Naive thymus-derived CD4-positive, alpha-beta T cell (primary cell): Measurements from ENCODE around the gene NSMCE4A. TPM values are rescaled to one million over a fixed set of nuclear protein-coding genes. Genes with fewer than 3 reads are reported as not detected.
"Not testable (repeated sequence)": the region's sequence is repeated elsewhere in the genome, so short reads cannot be mapped to it uniquely, and the experiment has no call there.

Source experiments
- ATAC-seq: fragments of 150-1000 bp; cut with Tn5 transposase; 2 replicates; pipeline ENCODE4 v1.10.0; 2021; ENCODE audit warnings: mild to moderate bottlenecking, moderate library complexity
- CTCF ChIA-PET: fragments of 350-600 bp; sonication (Branson Sonifier 250); formaldehyde crosslinking; loops from one replicate; lab custom pipeline; 2021; ENCODE audit warnings: antibody characterized with exemption; lab: Charles Lee
- POLR2A ChIA-PET: fragments of 350-600 bp; sonication (Branson Sonifier 250); formaldehyde crosslinking; loops from one replicate; lab custom pipeline; 2021; ENCODE audit warnings: antibody characterized with exemption, inconsistent platforms; lab: Charles Lee
- DNase-seq, 9 donors: peaks; one replicate each; pipeline versions ENCODE4 v3.0.0 to v3.0.0-alpha.2; 2020 to 2022; ENCODE audit warnings: mixed read lengths in 1 of 9
- H3K27ac ChIP-seq: one replicate; pipeline ENCODE4 v1.7.0; 2013; ENCODE audit warnings: mild to moderate bottlenecking, low read depth, low read length, moderate library complexity
- H3K27me3 ChIP-seq, 2 donors: one replicate each; pipeline ENCODE4 v1.7.0; 2013; ENCODE audit warnings: low read length in 2 of 2, mild to moderate bottlenecking in 2 of 2, moderate library complexity in 2 of 2; ENCODE audit not compliant: control insufficient read depth in 2 of 2, insufficient read depth in 2 of 2
- H3K36me3 ChIP-seq, 3 experiments: 1 replicate in 2 of 3; 2 replicates in 1 of 3; pipeline ENCODE4 v1.7.0; 2013; ENCODE audit warnings: low read length in 3 of 3, mild to moderate bottlenecking in 3 of 3, moderate library complexity in 1 of 3; ENCODE audit not compliant: insufficient read depth in 3 of 3, control insufficient read depth in 2 of 3
- H3K4me1 ChIP-seq, 2 donors: one replicate each; pipeline ENCODE4 v1.7.0; 2013; ENCODE audit warnings: low read length in 2 of 2, mild to moderate bottlenecking in 2 of 2, moderate library complexity in 1 of 2; ENCODE audit not compliant: control insufficient read depth in 2 of 2, insufficient read depth in 2 of 2
- H3K4me3 ChIP-seq: 2 replicates; pipeline ENCODE4 v1.7.0; 2013; ENCODE audit warnings: mild to moderate bottlenecking, low read length
- H3K9me3 ChIP-seq, 3 experiments: 1 replicate in 2 of 3; 2 replicates in 1 of 3; pipeline ENCODE4 v1.7.0; 2013; ENCODE audit warnings: low read length in 3 of 3; ENCODE audit not compliant: control insufficient read depth in 2 of 3
- H3K27ac Mint-ChIP-seq, 9 donors: one replicate each; pipeline ENCODE4 v1.8.0; 2020 to 2022; ENCODE audit warnings: mixed read lengths in 9 of 9, mild to moderate bottlenecking in 8 of 9, moderate library complexity in 5 of 9, inconsistent platforms in 2 of 9
- H3K27me3 Mint-ChIP-seq, 5 donors: one replicate each; pipeline ENCODE4 v1.8.0; 2021 to 2022; ENCODE audit warnings: mixed read lengths in 5 of 5, mild to moderate bottlenecking in 1 of 5
- H3K36me3 Mint-ChIP-seq, 5 donors: one replicate each; pipeline ENCODE4 v1.8.0; 2020 to 2022; ENCODE audit warnings: mixed read lengths in 5 of 5, mild to moderate bottlenecking in 3 of 5, inconsistent platforms in 1 of 5
- H3K4me1 Mint-ChIP-seq, 7 donors: one replicate each; pipeline ENCODE4 v1.8.0; 2020 to 2022; ENCODE audit warnings: mixed read lengths in 7 of 7, mild to moderate bottlenecking in 3 of 7, inconsistent platforms in 1 of 7
- H3K4me3 Mint-ChIP-seq, 10 donors: one replicate each; pipeline ENCODE4 v1.8.0; 2020 to 2022; ENCODE audit warnings: mild to moderate bottlenecking in 10 of 10, mixed read lengths in 10 of 10, moderate library complexity in 6 of 10, inconsistent platforms in 2 of 10
- H3K9me3 Mint-ChIP-seq, 11 donors: one replicate each; pipeline ENCODE4 v1.8.0; 2020 to 2022; ENCODE audit warnings: mixed read lengths in 11 of 11, mild to moderate bottlenecking in 4 of 11, inconsistent platforms in 1 of 11, moderate library complexity in 1 of 11
- intact Hi-C, 2 donors: fragments of 100-400 bp; cut with micrococcal nuclease; formaldehyde crosslinking; loops; one replicate each; pipeline ENCODE4 v1.15.1; 2023
- polyA plus RNA-seq, 2 donors: library from polyadenylated mRNA; unstranded; fragments of 300-500 nt; fragmentation: Illumina TruSeq; gene quantifications; one replicate each; pipeline ENCODE4 v1.2.3, GENCODE V29; 2021
- total RNA-seq, 6 experiments: library from RNA in 5 of 6; stranded (reverse) in 5 of 6; gene quantifications; 1 replicate in 5 of 6; 2 replicates in 1 of 6; pipeline ENCODE4 v1.2.3 and lab custom pipeline; 2021 to 2026

Gene NSMCE4A
- total and polyA plus RNA-seq, 7 experiments from 2014 or later: 34.7 to 87.2 (median 57.0) TPM

- no peaks in the 10 kb centered on the region for H3K9me3 ChIP-seq
- H3K27me3 ChIP-seq: no peaks in the 10 kb centered on the region
- Mint-ChIP-seq H3K9me3 (peaks cover 0 to 2% (median 0%) of the 10 kb centered on the region in 11 donors), H3K4me1 (no peaks in the 10 kb centered on the region), H3K27me3 (peaks cover 0 to 23% (median 16%) of the 10 kb centered on the region in 5 donors), H3K27ac (no peak overlapping the region), H3K36me3 (no peaks in the 10 kb centered on the region), H3K4me3 (no peak overlapping the region)
- H3K4me1 ChIP-seq: no peaks in the 10 kb centered on the region
- DNase-seq (no peak), ATAC-seq (no peak)
- no peak overlapping the region for H3K27ac ChIP-seq
- H3K36me3 ChIP-seq: no peaks in the 10 kb centered on the region
- intact Hi-C loops: no loop called here
- CTCF ChIA-PET: no interaction called here
- POLR2A ChIA-PET: no interaction called here
- H3K4me3 ChIP-seq: no peak overlapping the region
Measured at GRCh38 chr10:122019414-122019975, 44.5 kb upstream of the NSMCE4A start.

GRCh38 chr10:122018951-122019413, 44.0 kb upstream of the NSMCE4A start:
- intact Hi-C loops: no loop called here
- Histone ChIP-seq H3K36me3 (no peaks in the 10 kb centered on the region), H3K9me3 (no peaks in the 10 kb centered on the region), H3K27ac (no peak overlapping the region), H3K4me1 (no peaks in the 10 kb centered on the region), H3K27me3 (no peaks in the 10 kb centered on the region), H3K4me3 (no peak overlapping the region)
- ATAC-seq (no peak), DNase-seq (no peak)
- ChIA-PET CTCF (no interaction called here), POLR2A (no interaction called here)
- peaks cover 0 to 24% (median 17%) of the 10 kb centered on the region in 5 donors for H3K27me3 Mint-ChIP-seq
- H3K27ac Mint-ChIP-seq: no peak overlapping the region
- H3K9me3 Mint-ChIP-seq: peaks cover 0 to 2% (median 0%) of the 10 kb centered on the region in 11 donors
- H3K36me3 Mint-ChIP-seq: no peaks in the 10 kb centered on the region
- H3K4me3 Mint-ChIP-seq: no peak overlapping the region
- H3K4me1 Mint-ChIP-seq: no peaks in the 10 kb centered on the region

GRCh38 chr10:122018491-122018890, 43.5 kb upstream of the NSMCE4A start:
- H3K36me3 ChIP-seq: no peaks in the 10 kb centered on the region
- no peak overlapping the region for H3K4me3 ChIP-seq
- CTCF ChIA-PET: no interaction called here
- Mint-ChIP-seq H3K27ac (no peak overlapping the region), H3K4me1 (no peaks in the 10 kb centered on the region), H3K27me3 (peaks cover 0 to 24% (median 17%) of the 10 kb centered on the region in 5 donors), H3K9me3 (peaks cover 0 to 2% (median 0%) of the 10 kb centered on the region in 11 donors), H3K4me3 (no peak overlapping the region), H3K36me3 (no peaks in the 10 kb centered on the region)
- H3K27ac ChIP-seq: no peak overlapping the region
- DNase-seq: no peak
- POLR2A ChIA-PET: no interaction called here
- H3K4me1 ChIP-seq: no peaks in the 10 kb centered on the region
- intact Hi-C loops: no loop called here
- no peaks in the 10 kb centered on the region for H3K27me3 ChIP-seq
- no peaks in the 10 kb centered on the region for H3K9me3 ChIP-seq
- ATAC-seq: no peak

- H3K27ac ChIP-seq, H3K27me3 ChIP-seq, POLR2A ChIA-PET, H3K4me1 Mint-ChIP-seq, H3K27ac Mint-ChIP-seq, H3K36me3 ChIP-seq, H3K36me3 Mint-ChIP-seq, DNase-seq, H3K4me1 ChIP-seq, H3K4me3 ChIP-seq, H3K9me3 Mint-ChIP-seq, H3K4me3 Mint-ChIP-seq, ATAC-seq, H3K9me3 ChIP-seq, intact Hi-C loops, CTCF ChIA-PET: not testable (repeated sequence)
- H3K27me3 Mint-ChIP-seq: peaks cover 0 to 26% (median 19%) of the 10 kb centered on the region in 5 donors
Measured at GRCh38 chr10:122017926-122018325, 42.9 kb upstream of the NSMCE4A start.

GRCh38 chr10:122014652-122015248, 39.7 kb upstream of the NSMCE4A start:
- Histone ChIP-seq H3K27me3 (no peaks in the 10 kb centered on the region), H3K4me1 (no peaks in the 10 kb centered on the region), H3K9me3 (no peaks in the 10 kb centered on the region), H3K36me3 (no peaks in the 10 kb centered on the region), H3K27ac (no peak overlapping the region), H3K4me3 (no peak overlapping the region)
- H3K36me3 Mint-ChIP-seq: no peaks in the 10 kb centered on the region
- ATAC-seq (no peak), DNase-seq (no peak)
- H3K4me3 Mint-ChIP-seq: no peak overlapping the region
- H3K27me3 Mint-ChIP-seq: peaks cover 7 to 35% (median 33%) of the 10 kb centered on the region in 5 donors
- H3K27ac Mint-ChIP-seq: no peak overlapping the region
- POLR2A ChIA-PET: no interaction called here
- no peaks in the 10 kb centered on the region for H3K9me3 Mint-ChIP-seq
- CTCF ChIA-PET: no interaction called here
- intact Hi-C loops: no loop called here
- H3K4me1 Mint-ChIP-seq: no peaks in the 10 kb centered on the region

GRCh38 chr10:122013311-122013780, 38.3 kb upstream of the NSMCE4A start:
- H3K9me3 ChIP-seq: no peaks in the 10 kb centered on the region
- no peaks in the 10 kb centered on the region for H3K4me1 ChIP-seq
- no peak for ATAC-seq
- no peaks in the 10 kb centered on the region for H3K36me3 Mint-ChIP-seq
- ChIA-PET CTCF (no interaction called here), POLR2A (no interaction called here)
- H3K27me3 ChIP-seq: no peaks in the 10 kb centered on the region
- no peak overlapping the region for H3K4me3 Mint-ChIP-seq
- H3K27ac Mint-ChIP-seq: no peak overlapping the region
- H3K9me3 Mint-ChIP-seq: no peaks in the 10 kb centered on the region
- H3K27ac ChIP-seq: no peak overlapping the region
- no peaks in the 10 kb centered on the region for H3K36me3 ChIP-seq
- H3K4me1 Mint-ChIP-seq: no peaks in the 10 kb centered on the region
- intact Hi-C loops: no loop called here
- DNase-seq: no peak
- H3K27me3 Mint-ChIP-seq: peaks cover 2 to 30% (median 25%) of the 10 kb centered on the region in 5 donors
- no peak overlapping the region for H3K4me3 ChIP-seq

GRCh38 chr10:122012731-122013130, 37.7 kb upstream of the NSMCE4A start:
- no peak overlapping the region for H3K4me3 Mint-ChIP-seq
- no peak overlapping the region for H3K27ac Mint-ChIP-seq
- no peak for DNase-seq
- no peak overlapping the region for H3K27ac ChIP-seq
- CTCF ChIA-PET: no interaction called here
- peaks cover 2 to 30% (median 27%) of the 10 kb centered on the region in 5 donors for H3K27me3 Mint-ChIP-seq
- H3K9me3 ChIP-seq: no peaks in the 10 kb centered on the region
- no peaks in the 10 kb centered on the region for H3K36me3 Mint-ChIP-seq
- no peaks in the 10 kb centered on the region for H3K27me3 ChIP-seq
- intact Hi-C loops: no loop called here
- ATAC-seq: no peak
- no peak overlapping the region for H3K4me3 ChIP-seq
- POLR2A ChIA-PET: no interaction called here
- no peaks in the 10 kb centered on the region for H3K4me1 ChIP-seq
- H3K9me3 Mint-ChIP-seq: peaks cover 0 to 2% (median 0%) of the 10 kb centered on the region in 11 donors
- H3K4me1 Mint-ChIP-seq: no peaks in the 10 kb centered on the region
- H3K36me3 ChIP-seq: no peaks in the 10 kb centered on the region
